HG03520 (cell line): Measurements from ENCODE around the gene ST7.
A peak's percentile ranks its signal among the peaks of the same experiment; 100 is the strongest.

Experiments used
- ATAC-seq: cut with Tn5 transposase; IDR thresholded peaks from one replicate; pipeline ENCODE4 v1.9.1; 2021; ENCODE audit warnings: mild to moderate bottlenecking, moderate library complexity; ENCODE audit not compliant: unreplicated experiment

ST7 gene

DNA sequence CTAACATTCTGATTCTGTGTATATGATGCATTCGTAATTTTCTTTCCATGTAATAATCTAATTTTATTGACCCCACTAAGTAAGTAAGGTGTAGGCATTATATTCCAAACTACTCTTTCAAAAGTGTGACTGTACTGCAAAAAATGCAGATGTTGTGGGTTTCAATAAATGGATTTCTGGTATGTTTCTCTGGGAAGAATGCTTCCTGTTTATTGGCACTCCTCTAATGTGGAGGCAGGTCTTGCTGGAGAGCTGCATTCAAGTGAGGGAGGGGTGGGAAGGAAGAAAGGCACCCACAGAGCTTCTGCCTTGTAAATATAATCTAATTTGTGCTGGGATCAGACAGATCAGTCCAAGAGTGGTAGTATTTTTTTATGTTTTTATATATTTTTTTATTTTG is 23.9 kb downstream of the ST7 start:
- ATAC-seq = no peak

DNA sequence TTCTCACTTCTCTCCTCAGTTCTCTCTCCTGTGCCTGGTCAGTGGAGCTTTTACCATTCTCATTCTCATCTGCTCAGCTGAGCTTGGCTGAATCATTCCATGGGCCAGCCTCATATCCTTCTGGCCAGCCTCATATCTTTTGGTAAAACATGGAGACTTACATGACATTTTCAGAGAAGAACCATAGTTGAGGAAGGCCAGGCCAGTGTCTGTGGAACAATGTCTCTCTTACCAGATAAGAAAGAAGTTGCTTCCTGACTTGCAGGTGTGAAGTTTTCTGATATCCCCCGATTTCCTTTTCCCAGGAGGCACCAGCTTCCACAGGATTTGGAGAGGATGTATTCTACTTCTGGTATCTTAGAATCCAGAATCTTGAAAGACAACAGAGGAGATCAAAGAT is 24.7 kb downstream of the ST7 start:
- no peak for ATAC-seq

DNA sequence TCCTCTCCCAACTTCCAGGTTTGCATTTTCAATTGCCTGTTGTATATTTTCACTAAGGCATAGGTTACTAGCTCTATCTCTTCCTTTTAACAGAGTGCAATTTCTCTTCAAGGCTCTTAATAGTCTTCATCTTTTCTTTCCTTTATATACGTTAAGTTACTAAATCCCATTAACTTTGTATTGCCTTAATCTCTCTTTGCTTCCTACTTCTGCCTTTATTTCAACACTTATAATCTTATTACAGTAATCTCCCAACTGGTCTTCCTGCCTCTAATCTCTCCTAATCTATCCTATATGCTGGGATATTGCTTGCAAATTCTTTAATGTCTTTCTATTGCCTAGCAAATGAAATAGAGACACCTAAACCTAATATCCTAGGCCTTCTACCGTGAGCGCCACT is 26.1 kb downstream of the ST7 start:
- no peak for ATAC-seq

DNA sequence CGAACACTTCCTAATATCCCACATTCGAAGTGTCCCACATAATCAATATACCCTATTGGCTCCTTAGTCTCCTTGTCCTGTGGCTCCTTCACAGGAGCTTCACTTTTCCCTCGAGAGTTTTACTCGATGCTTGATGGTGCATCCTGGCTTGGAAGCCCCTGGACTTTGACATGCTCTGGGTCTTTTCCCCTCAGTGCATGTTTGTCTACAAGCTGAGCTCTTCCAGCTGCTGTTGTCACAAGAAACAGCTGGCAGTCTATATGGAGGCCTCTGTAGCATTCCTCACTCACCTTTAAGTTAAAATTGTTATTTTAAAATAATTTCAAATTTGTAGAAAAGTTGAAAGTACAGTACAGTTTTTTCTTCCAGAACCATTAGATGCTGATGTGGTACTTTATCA is 27.1 kb downstream of the ST7 start:
- no peak for ATAC-seq

DNA sequence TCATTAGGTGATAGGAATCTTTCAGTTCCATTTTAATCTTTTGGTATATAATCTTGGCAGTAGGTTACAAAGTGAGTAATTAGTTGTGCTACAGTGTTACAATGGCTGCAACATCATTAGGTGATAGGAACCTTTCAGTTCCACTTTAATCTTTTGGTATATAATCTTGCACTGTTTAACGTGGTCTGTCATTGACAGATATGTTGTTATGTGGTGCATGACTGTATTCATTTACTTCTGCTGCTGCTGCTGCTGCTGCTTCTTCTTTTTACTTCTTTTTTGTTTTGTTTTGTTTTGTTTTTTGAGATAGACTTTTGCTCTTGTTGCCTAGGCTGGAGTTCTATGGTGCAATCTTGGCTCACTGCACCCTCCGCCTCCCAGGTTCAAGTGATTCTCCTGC is 28.6 kb downstream of the ST7 start:
- no peak for ATAC-seq

DNA sequence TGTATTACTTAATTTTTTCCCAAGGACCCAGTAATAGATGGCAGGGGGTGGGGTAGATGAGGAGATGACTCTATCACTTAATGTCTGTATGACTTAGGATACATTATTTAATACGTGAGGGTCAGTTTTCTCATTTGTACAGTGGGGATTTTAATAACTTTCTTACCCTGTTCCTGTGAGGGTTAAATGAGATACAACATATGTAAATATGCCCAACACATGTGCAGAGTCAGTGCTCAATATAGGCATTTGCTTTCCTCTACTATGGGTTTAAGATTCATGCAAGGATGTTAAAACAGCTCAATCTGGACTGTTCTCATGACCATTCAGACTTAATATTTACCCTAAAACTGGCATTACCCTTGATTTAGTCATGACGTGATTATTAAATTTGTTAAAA is 31.2 kb downstream of the ST7 start:
- ATAC-seq = no peak

DNA sequence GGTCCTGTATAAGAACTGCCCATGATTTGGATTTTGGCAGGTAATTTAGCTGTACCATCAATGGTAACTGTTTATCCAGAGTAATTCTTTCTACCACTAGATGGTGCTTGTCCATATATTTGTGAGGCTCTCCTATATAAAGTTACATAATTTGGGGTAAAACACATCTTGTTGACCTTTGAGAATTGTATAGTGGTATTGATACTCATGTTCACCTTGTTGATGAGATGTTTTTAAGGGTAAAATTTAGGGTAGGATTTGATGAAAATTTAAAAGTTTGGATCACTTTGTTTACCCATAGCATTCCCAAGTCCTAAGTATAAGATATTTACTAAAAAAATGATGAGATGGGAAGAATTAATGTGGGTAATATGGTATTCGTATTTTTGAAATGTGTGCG is 31.6 kb downstream of the ST7 start:
- ATAC-seq = peak; percentile 48

DNA sequence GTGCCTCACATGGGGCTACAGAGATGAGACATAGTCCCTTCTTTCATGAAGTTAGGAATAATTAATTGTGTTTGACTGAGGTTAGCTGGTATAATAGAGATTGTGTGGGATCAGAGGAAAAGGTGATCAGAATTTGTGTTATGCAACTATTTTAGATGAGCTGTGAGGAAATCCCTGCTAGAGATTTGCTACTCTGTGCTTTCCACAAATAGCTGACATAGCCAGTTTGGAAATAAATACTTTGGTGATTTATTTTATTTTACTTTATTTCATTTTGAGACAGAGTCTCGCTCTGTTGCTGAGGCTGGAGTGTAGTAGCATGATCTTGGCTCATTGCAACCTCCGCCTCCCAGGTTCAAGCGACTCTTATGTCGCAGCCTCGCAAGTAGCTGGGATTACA is 32.3 kb downstream of the ST7 start:
- ATAC-seq = no peak

DNA sequence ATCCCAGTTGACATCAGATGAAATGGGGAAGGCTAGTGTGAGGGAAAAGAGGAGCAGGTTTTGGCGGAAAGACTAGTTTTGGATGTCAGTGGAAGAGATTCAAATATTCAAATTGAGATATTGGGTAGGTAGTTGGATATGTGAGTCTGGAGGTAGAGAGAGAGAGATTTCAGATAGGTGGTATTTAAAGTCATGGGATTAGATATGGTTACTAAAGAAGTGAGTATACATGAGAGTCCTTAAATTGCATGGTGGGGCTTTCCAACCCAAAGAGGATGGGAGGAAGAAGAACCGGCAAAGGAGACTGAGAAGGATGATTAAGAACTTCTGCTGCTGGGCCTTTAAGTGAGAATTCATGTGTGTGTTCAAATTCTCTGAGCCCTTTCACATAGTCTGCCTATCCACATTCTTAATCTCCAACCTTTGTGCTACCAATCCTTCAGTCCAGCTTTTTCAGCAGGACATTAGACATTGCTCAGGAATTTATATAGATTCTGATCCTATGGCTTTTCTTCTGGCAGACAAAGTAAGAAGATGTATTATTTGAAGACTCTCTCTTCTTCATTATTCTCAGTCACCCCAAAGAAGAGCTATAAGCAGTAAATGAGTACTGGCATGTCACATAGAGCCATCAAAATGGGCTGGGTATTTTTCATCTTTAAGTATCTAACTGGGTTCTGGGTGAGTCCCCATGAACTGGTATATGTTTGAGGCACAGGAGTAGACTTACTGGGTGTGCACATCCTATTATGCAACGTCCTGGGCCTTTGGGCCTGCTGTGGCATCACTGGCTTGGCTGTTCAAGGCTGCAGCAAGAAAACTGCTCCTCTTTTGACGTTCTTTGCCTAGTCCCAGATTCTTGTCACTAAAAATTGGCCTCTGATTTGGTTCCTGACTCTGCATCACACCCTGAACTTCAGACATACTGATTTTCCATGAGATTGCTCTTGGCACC is 33.6 kb downstream of the ST7 start:
- peak; percentile 38 for ATAC-seq

DNA sequence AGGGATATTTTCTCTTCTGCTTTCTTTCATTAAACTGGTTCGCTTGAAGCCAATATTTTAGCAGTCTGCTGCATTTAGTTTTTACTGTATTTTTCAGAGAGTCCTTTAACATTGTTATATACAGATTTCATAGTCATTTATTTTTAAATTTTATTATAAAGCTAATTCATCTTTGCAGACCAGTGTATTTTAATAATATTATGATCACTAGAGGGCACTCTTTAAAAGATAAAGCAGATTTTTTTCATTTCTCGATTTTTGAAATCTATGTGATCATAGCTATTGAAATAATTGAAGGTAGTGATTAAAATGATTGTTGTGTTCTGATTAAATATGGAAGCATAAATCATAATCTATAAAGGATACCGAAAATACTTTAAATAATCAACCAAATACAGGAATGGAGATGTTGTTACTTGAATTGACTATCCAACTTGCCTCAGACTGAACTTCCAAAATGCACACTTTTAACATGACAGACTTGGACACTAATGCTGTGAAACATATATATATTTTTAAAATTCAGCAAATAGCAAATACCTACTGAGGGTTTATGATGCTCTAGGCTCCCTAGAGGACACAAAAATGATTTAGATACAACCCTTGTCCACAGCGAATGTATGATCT is 35.2 kb downstream of the ST7 start:
- ATAC-seq = no peak

DNA sequence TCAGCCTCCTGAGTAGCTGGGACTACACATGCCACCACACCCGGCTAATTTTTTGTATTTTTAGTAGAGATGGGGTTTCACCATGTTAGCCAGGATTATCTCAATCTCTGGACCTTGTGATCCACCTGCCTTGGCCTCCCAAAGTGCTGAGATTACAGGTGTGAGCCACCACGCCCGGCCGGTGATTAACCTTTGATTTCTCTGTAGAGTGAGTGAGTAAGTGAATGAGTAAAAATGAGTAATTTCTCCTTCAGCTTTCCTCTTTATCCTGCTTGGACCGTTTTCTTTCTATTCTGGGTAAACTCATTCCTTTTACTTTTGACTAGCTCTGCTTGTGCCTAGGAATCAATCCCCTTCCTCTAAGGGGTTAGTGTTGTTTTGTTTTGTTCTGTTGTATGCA is 36.8 kb downstream of the ST7 start:
- ATAC-seq = no peak

DNA sequence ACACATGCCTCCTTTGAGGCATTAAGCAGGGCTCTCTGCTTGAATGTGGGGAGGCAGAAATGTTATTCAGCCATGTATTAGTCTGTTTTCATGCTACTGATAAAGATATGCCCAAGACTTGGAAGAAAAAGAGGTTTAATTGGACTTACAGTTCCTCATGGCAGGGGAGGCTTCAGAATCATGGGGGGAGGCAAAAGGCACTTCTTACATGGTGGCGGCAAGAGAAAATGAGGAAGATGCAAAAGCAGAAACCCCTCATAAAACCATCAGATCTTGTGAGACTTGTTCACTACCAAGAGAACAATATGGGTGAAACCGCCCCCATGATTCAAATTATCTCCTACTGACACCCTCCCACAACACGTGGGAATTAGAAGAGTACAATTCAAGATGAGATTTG is 37.9 kb downstream of the ST7 start:
- ATAC-seq = no peak

DNA sequence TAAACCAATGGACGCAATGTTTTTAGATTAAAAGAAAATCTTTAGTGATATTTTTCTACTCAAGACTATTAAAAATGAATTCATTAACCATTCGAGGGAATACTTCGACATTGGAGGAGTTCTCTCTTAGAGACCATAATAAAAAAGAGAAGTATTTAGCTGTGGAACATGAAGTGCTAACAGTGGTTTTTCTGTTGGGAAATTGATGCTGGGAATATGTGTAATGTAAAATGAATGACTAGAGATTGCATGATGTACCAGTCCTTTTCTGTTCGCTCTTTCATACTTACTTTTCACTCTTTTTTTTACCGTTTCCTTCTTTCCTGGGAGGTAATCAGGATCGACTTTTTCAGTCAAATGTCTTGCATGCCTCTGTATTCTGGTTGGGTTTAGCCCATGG is 41.3 kb downstream of the ST7 start:
- ATAC-seq = no peak

DNA sequence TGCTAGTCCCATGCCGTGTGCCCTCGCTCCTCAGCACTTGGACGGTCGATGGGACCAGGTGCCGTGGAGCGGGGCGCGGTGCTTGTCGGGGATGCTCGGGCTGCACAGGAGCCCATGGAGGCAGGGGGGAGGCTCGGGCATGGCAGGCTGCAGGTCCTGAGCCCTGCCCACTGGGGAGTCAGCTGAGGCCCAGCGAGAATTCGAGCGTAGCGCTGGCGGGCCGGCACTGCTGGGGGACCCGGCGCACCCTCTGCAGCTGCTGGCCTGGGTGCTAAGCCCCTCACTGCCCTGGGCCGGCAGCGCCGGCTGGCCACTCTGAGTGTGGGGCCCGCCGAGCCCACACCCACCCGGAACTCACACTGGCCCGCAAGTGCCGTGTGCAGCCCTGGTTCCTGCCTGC is 44.7 kb downstream of the ST7 start:
- no peak for ATAC-seq

DNA sequence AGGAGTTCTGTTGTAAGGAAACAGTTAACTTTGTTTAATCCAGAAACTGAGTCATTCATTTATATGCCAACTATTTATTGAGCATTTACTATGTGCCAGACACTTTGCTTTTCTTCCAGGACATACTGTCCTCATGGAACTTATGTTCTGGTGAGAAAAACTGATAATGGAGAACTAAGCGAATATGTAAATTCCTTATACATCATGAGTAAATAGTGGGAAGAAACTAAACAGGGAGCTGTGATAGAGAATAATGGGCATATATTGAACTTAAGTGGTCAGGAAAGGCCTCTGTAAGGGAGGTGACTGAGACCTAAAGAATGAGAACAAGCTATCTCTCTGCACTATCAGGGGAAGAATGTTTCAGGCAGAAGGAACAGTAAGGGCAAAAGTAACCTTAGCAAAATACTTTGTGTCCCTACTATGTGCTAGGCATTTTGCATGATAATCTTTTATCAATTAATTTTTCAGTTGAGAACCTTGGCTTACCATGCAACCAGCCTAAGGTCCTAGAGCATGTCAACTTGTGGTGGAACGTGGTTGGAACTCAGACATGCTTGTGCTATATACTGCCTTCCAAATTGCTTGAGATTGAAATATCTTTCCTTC is 45.4 kb downstream of the ST7 start:
- ATAC-seq = no peak

DNA sequence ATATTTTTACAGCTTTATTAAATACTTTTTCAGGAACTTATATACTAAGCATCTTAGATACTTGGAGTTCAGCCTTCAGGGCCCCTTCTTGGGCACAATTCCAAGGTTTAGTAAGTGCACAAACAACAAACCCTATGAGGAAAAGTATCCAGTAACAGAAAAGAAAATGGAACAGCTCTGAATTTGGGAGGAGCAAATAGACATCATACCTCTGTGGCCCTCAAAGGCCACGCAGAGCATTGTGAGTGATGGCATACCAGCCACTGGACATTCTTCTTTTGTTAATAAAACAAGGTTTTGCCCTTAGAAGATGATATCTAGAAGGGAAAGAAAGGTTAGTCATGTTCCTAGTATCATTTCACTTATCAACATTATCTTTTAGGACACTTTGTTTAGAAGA is 46.0 kb downstream of the ST7 start:
- ATAC-seq = no peak

DNA sequence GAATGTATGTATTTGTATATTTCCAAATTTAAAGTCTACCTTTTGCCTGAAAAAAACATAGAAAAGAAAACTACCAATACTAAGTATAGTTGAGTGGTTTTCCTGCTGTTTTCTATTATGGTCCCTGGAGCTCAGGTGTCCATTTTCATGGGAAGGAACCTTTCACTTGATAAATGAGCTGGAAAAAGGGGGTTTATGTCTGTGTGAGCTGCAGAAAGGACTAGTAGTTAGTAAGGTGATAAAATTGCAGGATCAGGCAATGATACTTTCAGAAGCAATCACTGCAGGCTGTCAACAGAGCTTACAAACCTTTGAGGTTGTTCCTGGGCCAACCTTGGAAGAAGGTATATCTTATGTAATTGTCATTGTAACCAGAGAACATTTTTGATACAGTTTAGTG is 48.0 kb downstream of the ST7 start:
- no peak for ATAC-seq

DNA sequence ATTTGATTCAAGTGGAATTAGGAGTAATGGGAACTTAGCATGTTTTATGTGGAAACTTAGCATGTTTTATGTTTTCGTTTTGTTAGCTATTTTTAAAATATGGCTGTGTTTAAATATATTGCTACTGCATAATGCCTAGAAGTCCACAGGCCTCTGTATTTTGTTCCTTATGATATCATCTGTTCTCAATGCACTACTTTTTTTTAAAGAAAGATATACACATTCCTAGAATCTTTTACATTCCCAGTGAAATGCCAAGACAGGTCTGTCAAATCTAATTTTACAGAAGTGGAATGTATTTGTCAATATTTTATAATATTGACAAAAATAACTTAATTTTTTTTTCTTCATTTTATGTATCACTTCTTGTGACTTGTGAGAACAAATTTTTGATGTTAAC is 51.6 kb downstream of the ST7 start:
- ATAC-seq = no peak

DNA sequence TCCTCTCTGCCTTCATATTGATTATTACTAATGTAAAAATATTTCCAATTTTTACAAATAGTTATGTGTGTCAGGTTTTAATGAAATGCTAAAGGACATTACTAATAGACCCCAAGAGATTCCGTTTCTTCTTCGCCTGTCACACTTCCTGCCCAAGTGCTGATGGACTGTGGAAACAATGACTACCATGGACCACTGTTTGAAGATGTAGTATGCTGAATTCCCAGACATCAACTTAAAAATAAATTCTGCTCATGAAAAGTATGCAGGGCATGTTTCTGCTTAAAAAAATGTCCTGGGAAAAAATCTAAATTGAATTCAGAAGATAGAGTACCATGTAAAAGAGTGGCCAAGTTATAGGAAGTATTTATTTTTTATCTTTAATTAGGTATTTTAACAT is 52.1 kb downstream of the ST7 start:
- no peak for ATAC-seq

DNA sequence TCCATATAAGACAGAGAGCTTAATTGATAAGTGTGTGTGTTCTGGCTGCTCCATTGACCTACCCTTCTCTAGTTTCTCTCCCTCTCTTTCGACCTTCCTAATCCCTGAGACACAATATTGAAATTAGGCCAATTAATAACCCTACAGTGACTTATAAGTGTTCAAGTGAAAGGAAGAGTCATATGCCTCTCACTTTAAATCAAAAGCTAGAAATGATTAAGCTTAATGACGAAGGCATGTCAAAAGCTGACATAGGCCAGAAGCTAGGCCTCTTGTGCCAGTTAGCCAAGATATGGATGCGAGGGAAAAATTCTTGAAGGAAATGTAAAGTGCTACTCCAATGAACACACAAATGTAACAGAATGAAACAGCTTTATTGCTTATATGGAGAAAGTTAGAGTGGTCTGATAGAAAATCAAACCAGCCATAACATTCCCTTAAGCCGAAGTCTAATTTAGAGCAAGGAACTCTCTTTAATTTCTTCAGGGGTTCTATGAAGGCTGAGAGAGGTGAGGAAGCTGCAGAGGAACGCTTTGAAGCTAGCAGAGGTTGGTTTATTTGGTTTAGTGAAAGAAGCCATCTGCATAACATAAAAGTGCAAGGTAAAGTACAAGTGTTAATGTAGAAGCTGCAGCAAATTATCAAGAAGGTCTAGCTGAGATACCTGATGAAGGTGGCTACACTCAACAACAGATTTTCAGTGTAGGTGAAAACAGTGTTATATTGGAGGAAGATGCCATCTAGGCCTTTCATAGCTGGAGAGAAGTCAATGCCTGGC is 53.8 kb downstream of the ST7 start:
- ATAC-seq = no peak

DNA sequence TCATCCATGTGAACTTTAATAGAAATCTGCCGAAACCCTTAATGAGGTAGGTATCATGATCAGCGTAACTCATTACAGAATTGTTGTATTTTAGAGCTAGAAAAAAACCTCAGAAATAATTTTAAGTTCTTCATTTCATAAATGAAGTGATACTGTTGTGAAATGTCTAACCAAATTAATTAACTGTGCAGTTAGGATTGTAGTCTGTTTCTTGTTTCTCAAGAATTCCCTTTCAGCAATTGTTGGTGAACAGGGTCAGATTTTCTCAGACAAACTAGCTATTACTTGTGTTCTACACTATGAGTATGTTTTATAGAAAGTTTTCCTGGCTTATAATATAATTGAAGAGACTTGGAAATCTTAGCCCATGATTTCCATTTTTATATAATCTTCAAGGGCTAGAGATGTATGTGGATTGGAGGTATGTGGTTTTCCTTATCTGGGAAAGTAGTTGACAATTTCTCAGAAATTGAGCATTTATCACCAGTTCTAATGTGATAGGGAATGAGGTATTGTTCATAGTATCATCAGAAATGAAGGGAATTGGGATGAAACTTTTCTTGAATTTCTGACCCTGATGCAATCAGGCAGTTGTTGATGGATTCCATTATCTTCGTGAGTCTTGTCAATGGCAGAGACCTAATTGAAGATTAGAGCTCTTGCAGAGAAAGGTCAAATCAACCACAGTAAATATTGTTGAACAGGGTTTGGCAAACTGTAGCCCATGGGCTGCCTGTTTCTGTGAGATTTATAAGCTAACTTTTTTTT is 55.0 kb downstream of the ST7 start:
- ATAC-seq = no peak
